ENCODE data around the gene RAB35.
"Not testable (repeated sequence)": the region's sequence is repeated elsewhere in the genome, so short reads cannot be mapped to it uniquely, and the experiment has no call there.

The RAB35 gene

DNA sequence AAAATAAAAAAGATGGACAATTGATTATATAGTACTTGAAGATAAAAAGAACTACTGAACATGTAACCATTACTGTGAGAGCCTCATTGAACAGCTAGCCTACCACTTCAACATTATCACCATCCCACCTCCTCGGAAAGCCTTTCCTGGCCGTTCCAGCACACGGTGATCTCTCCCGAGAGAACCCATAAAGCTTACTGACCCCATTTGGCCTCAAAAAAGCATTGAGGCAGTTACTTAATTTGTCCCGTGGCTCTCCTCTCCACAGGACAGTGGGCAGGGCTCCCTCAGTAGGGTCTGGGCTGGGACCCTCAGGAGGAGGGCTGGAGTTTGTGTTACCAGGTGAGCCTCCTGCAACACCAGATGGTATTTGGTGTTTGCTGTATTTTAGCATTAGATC lies 55.8 kb downstream of the RAB35 start:
- DNase-seq (ENCODE audit: low spot score) = no peak

DNA sequence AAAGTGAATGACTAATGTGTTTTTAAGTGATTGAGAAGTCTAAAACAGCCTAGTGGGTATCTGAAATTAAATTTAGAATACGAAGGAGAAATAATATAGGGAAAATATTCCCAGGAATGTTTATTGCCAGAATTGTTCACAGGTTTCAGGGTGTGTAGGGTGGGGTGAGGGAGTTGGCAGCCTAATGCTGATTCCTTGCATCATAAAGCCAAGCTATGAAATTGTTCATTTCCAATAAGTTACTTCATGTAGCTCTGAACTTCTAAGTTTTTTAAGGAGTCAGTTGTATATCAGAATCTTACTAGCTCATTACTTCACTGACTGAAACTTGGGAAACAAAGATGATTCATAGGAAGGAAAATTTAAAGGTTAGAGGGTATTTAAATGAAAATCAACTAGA lies 56.4 kb downstream of the RAB35 start:
- no peak for DNase-seq (ENCODE audit: low spot score)

DNA sequence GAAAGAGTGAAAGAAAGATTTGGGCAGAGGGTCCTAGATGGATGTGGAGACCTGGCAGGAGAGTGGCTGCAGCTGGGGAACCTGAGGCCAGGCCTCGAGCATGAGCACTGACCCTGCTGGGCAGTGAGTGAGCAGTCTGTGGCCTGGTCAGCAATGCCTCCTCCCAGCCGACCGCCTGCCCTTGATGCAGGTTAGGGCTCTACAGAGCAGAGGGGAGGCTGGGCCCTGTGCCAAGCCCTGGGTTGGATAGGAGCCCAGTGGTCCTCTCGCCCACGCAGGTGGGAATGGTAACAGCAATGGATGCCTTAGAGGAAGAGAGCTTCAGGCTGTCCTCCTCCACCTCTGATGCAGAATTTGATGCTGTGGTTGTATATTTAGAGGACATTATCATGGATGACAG lies 59.8 kb downstream of the RAB35 start:
- no peak for DNase-seq (ENCODE audit: low spot score)

DNA sequence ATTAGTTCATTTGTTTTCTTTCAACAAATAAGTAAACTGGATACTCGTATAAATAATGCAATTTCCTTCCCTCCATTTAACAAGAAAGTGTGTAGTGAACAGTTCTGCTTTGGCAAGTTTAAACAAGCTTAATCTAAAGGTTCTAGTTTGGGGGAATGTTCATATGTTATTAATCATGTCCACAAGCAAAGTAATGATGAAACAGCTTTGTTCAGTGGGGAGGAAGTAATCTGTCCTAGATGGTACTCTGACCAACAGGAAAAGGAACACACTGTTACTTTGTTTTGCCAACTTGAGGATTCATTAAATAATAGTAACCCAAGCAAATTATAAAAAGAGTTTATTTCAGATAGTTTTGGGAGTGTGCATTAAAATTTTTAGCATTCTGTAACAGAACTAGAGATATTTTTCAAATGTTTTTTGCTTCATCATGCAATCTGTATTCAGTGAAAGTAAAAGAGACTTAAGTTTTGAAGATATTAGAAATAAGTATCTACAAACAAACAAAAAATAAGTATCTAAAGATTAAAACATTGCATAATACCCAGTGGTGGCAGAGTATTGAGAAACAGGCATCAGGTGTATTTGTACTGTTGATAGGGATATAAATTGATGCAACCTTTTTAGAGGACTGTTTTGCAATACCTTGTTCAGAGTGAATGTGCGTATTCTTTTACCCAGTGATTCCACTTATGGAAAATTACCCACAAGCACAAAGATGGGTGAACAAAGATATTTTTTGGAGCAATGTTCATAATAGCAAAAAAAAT lies 61.1 kb downstream of the RAB35 start:
- no peak for DNase-seq (ENCODE audit: low spot score)

DNA sequence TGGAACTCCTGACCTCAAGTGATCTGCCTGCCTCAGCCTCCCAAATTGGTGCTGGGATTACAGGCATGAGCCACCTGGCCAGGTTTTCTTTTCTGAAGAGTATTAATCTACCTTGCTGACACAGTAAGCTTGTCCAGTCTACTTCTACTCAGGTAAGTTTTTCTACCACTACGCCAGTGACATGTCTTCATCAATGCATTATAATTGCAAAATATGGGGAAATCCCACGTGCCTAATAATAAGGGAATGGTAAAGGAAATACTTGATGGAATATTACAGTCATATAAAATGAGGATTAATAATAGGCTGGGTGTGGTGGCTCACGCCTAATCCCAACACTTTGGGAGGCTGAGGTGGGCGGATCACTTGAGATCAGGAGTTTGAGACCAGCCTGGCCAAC lies 62.3 kb downstream of the RAB35 start:
- DNase-seq (ENCODE audit: low spot score) = no peak

DNA sequence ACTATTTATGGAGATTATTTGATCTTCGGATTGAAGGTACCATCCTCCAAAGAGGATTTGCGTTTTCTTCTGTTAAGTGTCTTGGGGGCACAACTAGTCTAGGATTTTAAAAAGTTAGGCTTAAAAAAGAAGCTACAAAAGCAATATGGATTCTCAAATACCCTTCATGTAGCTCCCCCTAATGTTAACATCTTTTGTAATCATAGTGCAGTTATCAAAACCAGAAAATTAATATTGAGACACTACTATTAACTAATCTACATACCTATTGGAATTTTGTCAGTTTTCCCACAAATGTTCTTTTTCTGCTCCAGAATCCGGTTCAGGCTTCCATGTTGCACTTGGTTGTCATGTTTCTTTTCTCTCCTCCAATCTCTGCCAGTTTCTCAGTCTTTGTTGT lies 65.0 kb downstream of the RAB35 start:
- DNase-seq (ENCODE audit: low spot score) = no peak

DNA sequence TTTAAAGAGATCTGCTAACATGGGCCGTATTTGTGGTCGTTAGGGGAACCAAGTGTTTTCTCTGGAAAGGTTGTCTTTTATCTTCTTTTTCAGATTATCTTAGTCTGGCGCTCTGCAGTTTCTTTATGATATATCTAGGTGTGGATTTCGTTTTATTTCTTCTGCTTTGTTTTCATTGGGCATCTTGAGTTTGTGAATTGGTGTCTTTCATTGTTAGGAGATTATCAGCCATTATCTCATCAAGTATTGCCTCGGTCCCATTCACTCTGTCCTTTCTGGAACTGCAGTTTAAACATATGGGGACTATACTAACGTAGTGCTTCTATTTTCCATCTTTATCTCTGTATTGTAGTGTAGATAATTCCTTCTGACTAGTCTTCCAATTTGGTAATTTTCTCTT lies 67.1 kb downstream of the RAB35 start:
- no peak for DNase-seq (ENCODE audit: low spot score)

DNA sequence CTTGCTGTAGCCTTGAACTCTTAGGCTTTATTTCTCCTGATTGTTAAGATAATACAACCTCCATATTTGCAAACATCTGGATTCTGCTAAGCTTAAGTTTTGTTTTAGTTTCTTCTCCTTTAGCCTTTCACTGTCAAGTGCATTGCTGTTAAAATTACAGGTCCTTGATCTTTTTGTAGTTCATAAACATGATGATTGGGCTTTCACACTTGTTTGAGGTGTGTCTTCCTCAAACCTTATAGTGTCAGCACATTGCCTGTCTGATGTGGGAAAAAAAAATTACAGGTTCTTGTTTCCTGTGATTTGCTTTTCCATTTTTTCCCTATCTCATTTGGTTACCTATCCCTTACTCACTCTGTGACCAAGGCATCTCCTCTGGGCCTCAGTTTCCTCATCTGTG lies 68.3 kb downstream of the RAB35 start:
- DNase-seq (ENCODE audit: low spot score) = no peak

DNA sequence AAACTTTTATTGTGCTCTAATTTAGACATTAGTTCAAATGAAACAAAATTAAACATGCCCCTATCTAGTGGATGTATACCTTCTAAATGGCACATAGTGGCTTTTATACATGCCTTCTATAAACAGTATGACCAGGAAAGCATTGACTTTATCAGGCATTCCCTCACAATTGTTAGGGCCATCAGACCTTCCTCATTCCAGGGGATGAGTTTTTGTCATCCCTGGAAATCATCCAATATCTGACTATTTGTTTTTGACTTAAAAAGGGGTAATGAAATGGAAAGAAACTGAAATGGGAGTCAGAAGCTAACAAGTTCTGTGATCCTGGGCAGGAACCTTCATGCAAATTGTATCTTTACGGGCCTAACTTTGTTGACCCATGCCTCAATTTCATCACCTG lies 69.5 kb downstream of the RAB35 start:
- DNase-seq (ENCODE audit: low spot score) = no peak

DNA sequence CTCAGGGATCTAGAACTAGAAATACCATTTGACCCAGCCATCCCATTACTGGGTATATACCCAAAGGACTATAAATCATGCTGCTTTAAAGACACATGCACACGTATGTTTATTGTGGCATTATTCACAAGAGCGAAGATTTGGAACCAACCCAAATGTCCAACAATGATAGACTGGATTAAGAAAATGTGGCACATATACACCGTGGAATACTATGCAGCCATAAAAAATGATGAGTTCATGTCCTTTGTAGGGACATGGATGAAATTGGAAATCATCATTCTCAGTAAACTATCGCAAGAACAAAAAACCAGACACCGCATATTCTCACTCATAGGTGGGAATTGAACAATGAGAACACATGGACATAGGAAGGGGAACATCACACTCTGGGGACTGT lies 71.2 kb downstream of the RAB35 start:
- not testable (repeated sequence) for DNase-seq (ENCODE audit: low spot score)
